ENCODE measurements around the gene TMEM131L.
"Not testable (repeated sequence)": the region's sequence is repeated elsewhere in the genome, so short reads cannot be mapped to it uniquely, and the experiment has no call there.

The TMEM131L gene

GRCh38 chr4:153661908-153662307 lies 195.7 kb downstream of the TMEM131L start:
- H3K9me3 ChIP-seq (ENCODE audit: low read length), result no peaks in the 10 kb centered on the region
- no peak overlapping the region for H3K27ac ChIP-seq (ENCODE audit: low read depth, low read length, poor library complexity, severe bottlenecking)
- TF ChIP-seq CTCF (IDR thresholded peaks at IDR 0.05; ENCODE audit: low read length), result no peak
- no peak for TF ChIP-seq EZH2 (IDR thresholded peaks at IDR 0.05; ENCODE audit: borderline replicate concordance, low read length)
- no peaks in the 10 kb centered on the region for H3F3A ChIP-seq (ENCODE audit: insufficient read depth, low read length)
- H3K4me3 ChIP-seq (ENCODE audit: low read depth, low read length, poor library complexity, severe bottlenecking), result no peak overlapping the region
- no peaks in the 10 kb centered on the region for H3K4me1 ChIP-seq (ENCODE audit: insufficient read depth, low read length, severe bottlenecking)
- no peak overlapping the region for H3K9ac ChIP-seq (ENCODE audit: low read length)
- no peaks in the 10 kb centered on the region for H4K20me1 ChIP-seq (ENCODE audit: insufficient read depth, low read length)
- H3K4me2 ChIP-seq (ENCODE audit: low read length), result no peak overlapping the region
- no peaks in the 10 kb centered on the region for H3K79me2 ChIP-seq (ENCODE audit: insufficient read depth, low read length)
- no peaks in the 10 kb centered on the region for H3K36me3 ChIP-seq (ENCODE audit: insufficient read depth, low read length)
- no peaks in the 10 kb centered on the region for H3K9me2 ChIP-seq (ENCODE audit: low read depth, low read length)
- H3K27me3 ChIP-seq (ENCODE audit: insufficient read depth, low read length), result no peaks in the 10 kb centered on the region
- no peak overlapping the region for H2AFZ ChIP-seq (ENCODE audit: low read length)

GRCh38 chr4:153663667-153664066 lies 197.5 kb downstream of the TMEM131L start:
- no peak overlapping the region for H3K4me3 ChIP-seq (ENCODE audit: low read depth, low read length, poor library complexity, severe bottlenecking)
- no peaks in the 10 kb centered on the region for H3K79me2 ChIP-seq (ENCODE audit: insufficient read depth, low read length)
- no peaks in the 10 kb centered on the region for H3K4me1 ChIP-seq (ENCODE audit: insufficient read depth, low read length, severe bottlenecking)
- no peaks in the 10 kb centered on the region for H3K9me2 ChIP-seq (ENCODE audit: low read depth, low read length)
- no peak for TF ChIP-seq EZH2 (IDR thresholded peaks at IDR 0.05; ENCODE audit: borderline replicate concordance, low read length)
- no peaks in the 10 kb centered on the region for H3F3A ChIP-seq (ENCODE audit: insufficient read depth, low read length)
- H3K27me3 ChIP-seq (ENCODE audit: insufficient read depth, low read length), result no peaks in the 10 kb centered on the region
- H3K9ac ChIP-seq (ENCODE audit: low read length), result no peak overlapping the region
- H4K20me1 ChIP-seq (ENCODE audit: insufficient read depth, low read length), result no peaks in the 10 kb centered on the region
- no peak overlapping the region for H3K27ac ChIP-seq (ENCODE audit: low read depth, low read length, poor library complexity, severe bottlenecking)
- no peak overlapping the region for H2AFZ ChIP-seq (ENCODE audit: low read length)
- no peak overlapping the region for H3K4me2 ChIP-seq (ENCODE audit: low read length)
- no peaks in the 10 kb centered on the region for H3K9me3 ChIP-seq (ENCODE audit: low read length)
- no peaks in the 10 kb centered on the region for H3K36me3 ChIP-seq (ENCODE audit: insufficient read depth, low read length)

- H3K27me3 ChIP-seq (ENCODE audit: insufficient read depth, low read length); H3K9me2 ChIP-seq (ENCODE audit: low read depth, low read length); H3K79me2 ChIP-seq (ENCODE audit: insufficient read depth, low read length): not testable (repeated sequence)
Observed at GRCh38 chr4:153666505-153666904, 200.3 kb downstream of the TMEM131L start.

GRCh38 chr4:153668647-153669046 lies 202.5 kb downstream of the TMEM131L start:
- no peaks in the 10 kb centered on the region for H3K36me3 ChIP-seq (ENCODE audit: insufficient read depth, low read length)
- H3K27me3 ChIP-seq (ENCODE audit: insufficient read depth, low read length), result no peaks in the 10 kb centered on the region
- no peak overlapping the region for H2AFZ ChIP-seq (ENCODE audit: low read length)
- no peak overlapping the region for H3K9ac ChIP-seq (ENCODE audit: low read length)
- H3K9me2 ChIP-seq (ENCODE audit: low read depth, low read length), result no peaks in the 10 kb centered on the region
- H3K4me1 ChIP-seq (ENCODE audit: insufficient read depth, low read length, severe bottlenecking), result no peaks in the 10 kb centered on the region
- H3K79me2 ChIP-seq (ENCODE audit: insufficient read depth, low read length), result no peaks in the 10 kb centered on the region
- no peak overlapping the region for H3K27ac ChIP-seq (ENCODE audit: low read depth, low read length, poor library complexity, severe bottlenecking)
- H3K4me3 ChIP-seq (ENCODE audit: low read depth, low read length, poor library complexity, severe bottlenecking), result no peak overlapping the region
- no peaks in the 10 kb centered on the region for H4K20me1 ChIP-seq (ENCODE audit: insufficient read depth, low read length)
- TF ChIP-seq CTCF (IDR thresholded peaks at IDR 0.05; ENCODE audit: low read length), result no peak
- no peak for TF ChIP-seq EZH2 (IDR thresholded peaks at IDR 0.05; ENCODE audit: borderline replicate concordance, low read length)
- H3F3A ChIP-seq (ENCODE audit: insufficient read depth, low read length), result no peaks in the 10 kb centered on the region
- no peaks in the 10 kb centered on the region for H3K9me3 ChIP-seq (ENCODE audit: low read length)
- H3K4me2 ChIP-seq (ENCODE audit: low read length), result no peak overlapping the region

More at GRCh38 chr4:153666505-153666904, 200.3 kb downstream of the TMEM131L start:
- H3K4me3 ChIP-seq (ENCODE audit: low read depth, low read length, poor library complexity, severe bottlenecking); H3F3A ChIP-seq (ENCODE audit: insufficient read depth, low read length); H2AFZ ChIP-seq (ENCODE audit: low read length); H3K4me1 ChIP-seq (ENCODE audit: insufficient read depth, low read length, severe bottlenecking); H3K36me3 ChIP-seq (ENCODE audit: insufficient read depth, low read length); H3K9ac ChIP-seq (ENCODE audit: low read length); H3K4me2 ChIP-seq (ENCODE audit: low read length); H3K9me3 ChIP-seq (ENCODE audit: low read length); H4K20me1 ChIP-seq (ENCODE audit: insufficient read depth, low read length); H3K27ac ChIP-seq (ENCODE audit: low read depth, low read length, poor library complexity, severe bottlenecking): not testable (repeated sequence)

Data from OCI-LY1 (cell line).